GM18517 (cell line): ENCODE data around the gene FNDC1.
"Not testable (repeated sequence)": the region's sequence is repeated elsewhere in the genome, so short reads cannot be mapped to it uniquely, and the experiment has no call there.

ENCODE experiments used
- ATAC-seq: cut with Tn5 transposase; IDR thresholded peaks from one replicate; pipeline ENCODE4 v1.9.1; 2021; ENCODE audit warnings: mild to moderate bottlenecking, moderate library complexity; ENCODE audit not compliant: unreplicated experiment

Gene FNDC1

GRCh38 chr6:159169193-159169555, at the start of gene FNDC1:
Gene FNDC1 (plus strand): TSS chr6:159169400. CDS start chr6:159169597, 197 bp downstream.
- ATAC-seq: no peak

DNA sequence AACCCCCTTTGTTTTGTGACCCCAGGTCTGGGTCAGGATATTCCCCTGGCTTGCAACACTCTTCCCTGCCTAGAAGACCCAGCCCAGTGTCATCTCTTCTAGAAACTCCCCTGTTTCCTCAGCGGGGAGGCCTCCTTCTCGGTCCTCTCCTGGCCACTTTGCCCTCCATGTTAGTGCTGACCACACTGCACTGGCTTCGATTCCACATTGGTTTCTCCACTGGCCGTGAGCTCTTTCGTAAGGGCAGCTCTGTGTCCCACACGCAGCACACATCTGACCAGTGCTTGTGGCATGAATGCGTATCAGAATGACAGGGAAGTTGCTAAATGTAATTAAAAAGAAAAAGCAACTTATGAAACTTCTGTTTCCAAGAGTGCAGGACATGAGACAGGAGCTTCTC, 49.4 kb upstream of the FNDC1 start:
- no peak for ATAC-seq

DNA sequence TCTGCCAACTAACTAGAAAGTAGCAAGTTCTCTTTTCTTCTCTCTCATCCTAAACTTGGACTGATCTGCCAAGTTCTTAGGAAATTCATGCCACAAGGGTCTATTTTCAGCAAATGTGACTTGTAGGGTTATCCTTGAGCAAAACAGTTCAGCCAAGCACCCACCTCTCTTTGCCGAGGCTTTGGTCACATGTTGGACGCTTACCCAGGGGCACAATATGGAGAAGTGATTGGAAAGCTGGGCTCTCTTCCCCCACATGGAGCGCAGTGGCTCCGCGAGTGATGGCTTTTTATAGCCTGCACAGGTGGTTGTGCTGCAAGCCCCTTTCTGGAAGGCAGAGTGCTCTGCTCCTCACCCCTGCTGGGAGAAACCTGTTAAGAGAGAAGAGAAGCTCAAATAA, 47.7 kb upstream of the FNDC1 start:
- no peak for ATAC-seq

- no peak for ATAC-seq
Measured at GRCh38 chr6:159122453-159122852, 46.7 kb upstream of the FNDC1 start.

DNA sequence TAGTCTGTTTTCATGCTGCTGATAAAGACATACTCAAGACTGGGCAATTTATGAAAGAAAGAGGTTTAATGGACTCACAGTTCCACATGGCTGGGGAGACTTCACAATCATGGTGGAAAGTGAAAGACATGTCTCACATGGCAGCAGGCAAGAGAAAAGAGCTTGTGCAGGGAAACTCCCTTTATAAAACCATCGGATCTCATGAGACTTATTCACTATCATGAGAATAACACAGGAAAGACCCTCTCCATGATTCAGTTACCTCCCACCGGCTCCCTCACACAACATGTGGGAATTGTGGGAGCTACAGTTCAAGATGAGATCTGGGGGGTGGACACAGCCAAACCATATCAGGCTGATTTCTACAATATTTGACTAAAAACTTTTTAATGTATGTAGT, 45.4 kb upstream of the FNDC1 start:
- not testable (repeated sequence) for ATAC-seq

DNA sequence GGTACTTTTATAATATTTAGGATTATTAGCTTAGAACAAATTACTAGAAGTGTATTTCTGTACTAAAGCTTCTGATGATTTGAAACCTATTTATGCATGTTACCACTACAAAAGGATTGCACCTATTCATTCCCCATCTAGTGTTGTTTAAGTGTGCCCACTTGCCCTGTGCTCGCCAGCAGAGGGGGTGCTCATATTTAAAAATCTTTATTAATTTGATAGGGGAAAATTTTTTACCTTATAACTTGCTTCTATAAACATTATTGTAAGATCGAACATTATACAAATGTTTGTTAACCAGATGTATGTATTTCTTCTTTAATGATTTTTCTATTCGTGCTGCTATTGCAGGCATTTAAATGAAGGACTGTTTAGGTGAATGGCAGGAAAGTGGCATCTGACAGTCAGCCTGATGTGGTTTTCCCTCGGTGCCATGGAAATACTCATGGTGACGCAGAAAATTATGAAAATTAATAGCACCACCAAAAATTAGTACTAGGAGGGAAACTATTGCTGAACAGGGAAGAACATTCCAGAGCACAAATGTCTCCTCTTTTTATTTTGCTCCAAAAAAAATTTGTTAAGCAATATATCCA, 44.1 kb upstream of the FNDC1 start:
- ATAC-seq: no peak

- ATAC-seq: no peak
Measured at GRCh38 chr6:159125951-159126352, 43.2 kb upstream of the FNDC1 start.

DNA sequence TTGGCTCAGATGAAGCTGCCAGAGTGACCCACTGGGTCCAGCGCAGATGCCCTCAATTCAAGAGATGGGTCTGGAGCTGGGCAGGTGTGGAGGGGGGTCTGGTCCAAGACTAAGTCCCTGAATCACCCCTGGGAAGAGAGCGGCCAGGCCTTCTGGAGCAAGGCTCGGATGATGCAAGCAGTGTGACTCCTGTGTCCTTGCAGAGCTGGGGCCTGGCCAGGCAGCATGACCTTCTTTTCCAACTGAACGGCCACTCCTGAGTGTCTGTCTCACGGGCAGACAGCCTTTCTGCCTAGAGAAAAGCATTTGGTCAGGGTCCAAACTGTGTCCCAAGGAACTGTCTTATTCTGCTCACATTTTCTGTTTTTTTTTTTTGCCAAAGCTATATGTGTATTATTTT, 42.6 kb upstream of the FNDC1 start:
- no peak for ATAC-seq

DNA sequence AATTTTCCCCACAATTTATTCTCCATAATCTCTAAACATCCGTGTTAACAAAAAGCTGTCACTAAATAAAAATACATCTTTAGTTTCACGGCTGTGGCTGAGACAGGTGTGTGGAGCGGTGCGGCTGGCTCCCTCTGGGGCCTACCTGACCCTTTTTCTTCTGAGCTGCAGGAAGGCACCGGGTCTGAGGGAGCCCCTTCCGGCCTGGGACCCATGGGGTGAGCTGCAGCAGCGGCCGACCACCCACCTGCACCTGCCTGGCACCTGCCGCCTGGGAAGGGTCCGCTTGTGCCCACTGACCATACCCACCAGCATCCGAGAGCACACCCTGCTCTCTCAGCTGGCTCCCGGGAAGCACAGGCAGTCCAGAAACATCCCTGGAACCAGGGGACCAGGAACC, 41.5 kb upstream of the FNDC1 start:
- ATAC-seq: no peak

- no peak for ATAC-seq
Measured at GRCh38 chr6:159128978-159129377, 40.2 kb upstream of the FNDC1 start.

GRCh38 chr6:159130846-159131245, 38.4 kb upstream of the FNDC1 start:
- ATAC-seq: no peak

GRCh38 chr6:159131709-159132108, 37.5 kb upstream of the FNDC1 start:
- ATAC-seq: no peak

GRCh38 chr6:159132664-159133063, 36.5 kb upstream of the FNDC1 start:
- ATAC-seq: no peak

GRCh38 chr6:159134701-159135364, 34.4 kb upstream of the FNDC1 start:
- peak; percentile 74 for ATAC-seq

GRCh38 chr6:159137676-159138075, 31.5 kb upstream of the FNDC1 start:
- no peak for ATAC-seq

DNA sequence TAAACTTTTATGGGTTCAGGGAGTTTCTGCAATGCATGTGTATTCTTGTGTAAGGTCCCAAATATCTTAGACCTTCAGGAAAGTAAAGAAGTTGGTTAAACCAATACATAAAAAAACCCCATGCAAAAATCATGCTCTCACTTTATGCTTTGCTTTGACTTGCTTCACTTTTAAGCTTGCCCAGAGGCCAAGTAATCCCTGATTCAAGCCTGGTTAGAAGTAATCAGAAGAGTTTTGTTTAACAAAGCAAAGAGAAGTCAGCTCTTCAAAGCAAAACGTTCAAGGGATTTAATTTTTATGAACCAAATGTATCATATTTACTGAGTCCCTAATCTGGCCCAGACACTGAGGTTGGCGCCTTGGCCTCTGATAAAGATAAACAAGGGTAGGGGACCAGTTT, 26.7 kb upstream of the FNDC1 start:
- ATAC-seq: no peak

DNA sequence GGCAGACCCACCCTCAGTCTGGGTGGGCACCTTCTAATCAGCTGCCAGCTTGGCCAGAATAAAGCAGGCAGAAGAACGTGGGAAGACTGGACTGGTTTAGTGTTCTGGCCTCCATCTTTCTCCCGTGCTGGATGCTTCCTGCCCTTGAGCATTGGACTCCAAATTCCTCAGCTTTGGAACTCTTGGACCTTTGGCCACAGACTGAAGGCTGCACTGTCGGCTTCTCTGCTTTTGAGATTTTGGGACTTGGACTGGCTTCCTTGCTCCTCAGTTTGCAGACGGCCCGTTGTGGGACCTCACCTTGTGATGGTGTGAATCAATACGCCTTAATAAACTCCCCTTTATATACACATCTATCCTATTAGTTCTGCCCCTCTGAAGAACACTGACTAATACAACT, 20.6 kb upstream of the FNDC1 start:
- no peak for ATAC-seq

DNA sequence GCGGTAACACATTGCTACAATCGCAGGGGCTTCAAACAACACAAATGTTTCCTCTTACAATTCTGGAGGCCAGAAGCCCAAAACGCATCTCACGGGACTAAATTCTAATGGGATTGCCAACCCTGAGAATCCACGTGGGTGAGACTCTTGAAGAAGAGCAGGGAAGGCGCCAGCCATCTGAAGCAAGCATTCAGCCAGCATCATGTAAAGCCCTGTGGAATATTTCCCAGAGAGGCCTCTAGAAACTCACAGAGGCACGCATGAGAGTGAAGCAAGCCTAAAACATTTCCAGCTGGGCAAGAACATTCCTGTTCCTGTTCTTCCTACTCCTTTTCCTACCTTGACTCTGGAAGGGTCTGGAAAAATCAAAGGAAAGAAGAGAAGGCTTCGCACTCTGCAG, 19.6 kb upstream of the FNDC1 start:
- ATAC-seq: no peak

DNA sequence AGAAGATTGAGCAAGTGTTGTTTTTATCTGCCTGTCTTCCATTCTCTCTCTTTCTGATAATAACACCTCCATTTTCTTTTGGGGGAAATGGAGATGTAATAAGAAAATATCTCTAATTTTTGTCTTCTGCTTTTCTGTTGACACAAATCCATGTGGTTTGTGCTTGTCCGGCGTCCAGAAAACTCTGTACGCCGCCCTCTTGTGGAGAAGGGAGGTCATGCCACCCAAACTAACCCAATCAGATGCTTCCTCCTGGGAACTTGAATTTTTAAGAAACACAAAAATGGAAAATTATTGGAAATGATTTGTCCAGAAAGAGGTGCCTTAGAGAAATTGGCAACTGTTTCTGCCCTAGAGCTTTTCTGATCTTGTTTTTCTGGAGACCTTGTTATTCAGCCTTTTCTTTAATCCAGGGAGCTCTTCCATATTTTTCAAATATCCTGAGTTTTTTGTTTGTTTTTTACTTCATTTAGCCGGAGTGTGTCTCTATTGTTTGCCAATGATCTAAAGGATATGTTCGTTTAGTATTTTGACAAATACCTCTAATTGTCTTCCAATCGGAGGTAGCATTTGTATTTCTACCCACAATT, 17.8 kb upstream of the FNDC1 start:
- no peak for ATAC-seq

DNA sequence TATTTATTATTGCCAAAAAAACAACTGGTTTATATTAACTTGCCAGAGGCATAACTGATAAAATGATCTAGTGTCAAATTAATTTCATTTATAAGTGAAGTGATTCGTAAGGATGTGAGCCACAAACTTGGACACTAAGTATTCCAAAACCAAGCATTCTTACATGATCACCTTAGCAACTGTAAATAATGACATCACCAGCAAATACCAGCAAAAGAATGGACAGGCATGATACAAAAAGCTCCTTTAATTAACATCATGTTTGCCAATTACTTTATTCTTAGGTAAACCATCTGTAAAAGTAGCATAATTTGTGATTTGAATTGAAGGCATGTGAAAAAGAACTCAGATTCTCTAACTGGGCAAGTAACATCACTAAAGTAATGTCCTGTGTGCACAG, 17.2 kb upstream of the FNDC1 start:
- no peak for ATAC-seq

GRCh38 chr6:159152782-159153181, 16.4 kb upstream of the FNDC1 start:
- ATAC-seq: no peak

- ATAC-seq: no peak
Measured at GRCh38 chr6:159155679-159156078, 13.5 kb upstream of the FNDC1 start.

- ATAC-seq: no peak
Measured at GRCh38 chr6:159156089-159156488, 13.1 kb upstream of the FNDC1 start.
